NCI-H345 treated with DMSO at 0.1 percent for 48 hours (cell line): ENCODE results near the gene WASF1.
"Not testable (repeated sequence)": the region's sequence is repeated elsewhere in the genome, so short reads cannot be mapped to it uniquely, and the experiment has no call there.

ENCODE experiments used
- DNase-seq: peaks from one replicate; lab custom pipeline; 2025; ENCODE audit not compliant: unreplicated experiment; lab: John Stamatoyannopoulos, UW

Gene WASF1

GRCh38 chr6:110178626-110179405 is 654 bp downstream of the WASF1 start:
- peak; percentile 65 for DNase-seq

GRCh38 chr6:110173506-110174132 is 5.9 kb downstream of the WASF1 start:
- DNase-seq: no peak

GRCh38 chr6:110170081-110170480 is 9.4 kb downstream of the WASF1 start:
- DNase-seq: no peak

GRCh38 chr6:110158479-110158878 is 21.0 kb downstream of the WASF1 start:
- DNase-seq: no peak

GRCh38 chr6:110147870-110148269 is 31.6 kb downstream of the WASF1 start:
- no peak for DNase-seq

- no peak for DNase-seq
Observed at GRCh38 chr6:110140650-110141049, 38.8 kb downstream of the WASF1 start.

GRCh38 chr6:110139052-110139451 is 40.4 kb downstream of the WASF1 start:
- no peak for DNase-seq

GRCh38 chr6:110137924-110138887 is 41.3 kb downstream of the WASF1 start:
- DNase-seq: no peak

GRCh38 chr6:110130362-110130761 is 49.1 kb downstream of the WASF1 start:
- DNase-seq: no peak

GRCh38 chr6:110128418-110128817 is 51.1 kb downstream of the WASF1 start:
- DNase-seq: no peak

GRCh38 chr6:110125361-110125760 is 54.1 kb downstream of the WASF1 start:
- DNase-seq: peak; percentile 67

- DNase-seq: not testable (repeated sequence)
Observed at GRCh38 chr6:110121655-110122054, 57.8 kb downstream of the WASF1 start.

- DNase-seq: no peak
Observed at GRCh38 chr6:110116258-110116657, 63.2 kb downstream of the WASF1 start.

GRCh38 chr6:110114004-110114403 is 65.5 kb downstream of the WASF1 start:
- no peak for DNase-seq

GRCh38 chr6:110105296-110105695 is 74.2 kb downstream of the WASF1 start:
- no peak for DNase-seq

- no peak for DNase-seq
Observed at GRCh38 chr6:110103260-110103659, 76.2 kb downstream of the WASF1 start.

GRCh38 chr6:110102411-110102810 is 77.1 kb downstream of the WASF1 start:
- no peak for DNase-seq

- DNase-seq: no peak
Observed at GRCh38 chr6:110101885-110102284, 77.6 kb downstream of the WASF1 start.

GRCh38 chr6:110098511-110099116 is 80.9 kb downstream of the WASF1 start:
- DNase-seq: no peak

- no peak for DNase-seq
Observed at GRCh38 chr6:110097443-110097842, 82.0 kb downstream of the WASF1 start.

GRCh38 chr6:110095935-110096334 is 83.5 kb downstream of the WASF1 start:
- DNase-seq: no peak
